HCT116 (cell line): ENCODE data around the gene DCAF10. TPM values are rescaled to one million over a fixed set of nuclear protein-coding genes. Genes with fewer than 3 reads are reported as not detected.

ENCODE experiments used
- ATAC-seq: fragments of 200-7000 bp; cut with Tn5 transposase; 2 replicates; pipeline ENCODE4 v1.9.1; 2020; ENCODE audit warnings: mild to moderate bottlenecking, moderate library complexity
- BruUV-seq: library from RNA; stranded (reverse); fragments of 400-500 nt; replicated peaks from 2 replicates; lab custom pipeline; 2021; lab: Mats Ljungman, UMichigan
- CTCF ChIA-PET: fragments of 300-600 bp; sonication (Branson Sonifier 250); formaldehyde crosslinking; loops from one replicate; lab custom pipeline; 2021; ENCODE audit warnings: antibody characterized with exemption; lab: Charles Lee
- POLR2A ChIA-PET: fragments of 300-600, 350-600 bp; sonication (Branson Sonifier 250); formaldehyde crosslinking; loops from one replicate; lab custom pipeline; 2021; ENCODE audit warnings: antibody characterized with exemption; lab: Charles Lee
- RAD21 ChIA-PET, 2 experiments: fragments of 300-600 bp; sonication (Branson Sonifier 250); formaldehyde crosslinking; loops; one replicate each; lab custom pipeline; 2023; ENCODE audit warnings: low total read pairs in 2 of 2; ENCODE audit not compliant: uncharacterized antibody in 2 of 2, unreplicated experiment in 2 of 2, low non-redundant PET in 1 of 2; lab: Charles Lee
- DNase-seq: peaks from one replicate; pipeline ENCODE4 v3.0.0-alpha.2; 2010; ENCODE audit warnings: low read depth, low spot score
- H2AFZ ChIP-seq: fragments of 200-600 bp; shearing (Covaris generic), sonication (generic); 2 replicates; pipeline ENCODE4 v1.6.1; 2017; ENCODE audit warnings: low read depth, mixed run types, mixed read lengths, antibody characterized with exemption, low read length; ENCODE audit not compliant: poor library complexity, severe bottlenecking
- H3K27ac ChIP-seq: 2 replicates; pipeline ENCODE4 v1.5.1; 2012; ENCODE audit warnings: low read depth, low read length
- H3K27me3 ChIP-seq: fragments of 200-600 bp; sonication (generic); 2 replicates; pipeline ENCODE4 v1.6.1; 2016; ENCODE audit warnings: mixed run types, low read length, mixed read lengths; ENCODE audit not compliant: insufficient read depth
- H3K36me3 ChIP-seq, 2 experiments: fragments of 200-500 bp in 1 of 2; fragments of 200-600 bp in 1 of 2; sonication (Bioruptor generic) in 1 of 2; sonication (generic) in 1 of 2; 2 replicates each; pipeline versions ENCODE4 v1.5.1 to v1.6.1; 2014 to 2016; ENCODE audit warnings: low read length in 2 of 2, inconsistent platforms in 1 of 2, mixed read lengths in 1 of 2, mixed run types in 1 of 2; ENCODE audit not compliant: insufficient read depth in 2 of 2, control insufficient read depth in 1 of 2
- H3K4me1 ChIP-seq, 2 experiments: fragments of 200-600 bp in 1 of 2; sonication (generic) in 1 of 2; 2 replicates each; pipeline versions ENCODE4 v1.5.1 to v1.6.1; 2012 to 2017; ENCODE audit warnings: low read length in 2 of 2, inconsistent platforms in 1 of 2, mild to moderate bottlenecking in 1 of 2, mixed read lengths in 1 of 2, mixed run types in 1 of 2, moderate library complexity in 1 of 2; ENCODE audit not compliant: insufficient read depth in 2 of 2, control insufficient read depth in 1 of 2
- H3K4me2 ChIP-seq: fragments of 200-600 bp; sonication (generic); 2 replicates; pipeline ENCODE4 v1.6.1; 2017; ENCODE audit warnings: mixed run types, low read length, mixed read lengths
- H3K4me3 ChIP-seq, 2 experiments: fragments of 200-600 bp in 1 of 2; sonication (generic) in 1 of 2; replicated peaks in 1 of 2; 2 replicates each; pipeline ENCODE4 v1.5.1; 2011 to 2016; ENCODE audit warnings: low read length in 2 of 2, control low read depth in 1 of 2, low read depth in 1 of 2, mild to moderate bottlenecking in 1 of 2, mixed read lengths in 1 of 2, mixed run types in 1 of 2
- H3K79me2 ChIP-seq: fragments of 200-600 bp; sonication (generic); 2 replicates; pipeline ENCODE4 v1.6.1; 2017; ENCODE audit warnings: mild to moderate bottlenecking, mixed run types, low read length, moderate library complexity, mixed read lengths; ENCODE audit not compliant: insufficient read depth
- H3K9ac ChIP-seq: fragments of 200-600 bp; sonication (generic); 2 replicates; pipeline ENCODE4 v1.6.1; 2016; ENCODE audit warnings: low read length, mixed read lengths
- H3K9me2 ChIP-seq: fragments of 200-600 bp; sonication (generic), shearing (Covaris generic); 2 replicates; pipeline ENCODE4 v1.6.1; 2017; ENCODE audit warnings: mixed run types, mild to moderate bottlenecking, moderate library complexity; ENCODE audit not compliant: insufficient read depth
- H3K9me3 ChIP-seq, 2 experiments: fragments of 200-500 bp in 1 of 2; fragments of 200-600 bp in 1 of 2; sonication (Bioruptor generic) in 1 of 2; sonication (generic) in 1 of 2; 2 replicates each; pipeline ENCODE4 v1.6.1; 2014 to 2017; ENCODE audit warnings: low read length in 2 of 2, mixed read lengths in 2 of 2, inconsistent platforms in 1 of 2, low read depth in 1 of 2, mild to moderate bottlenecking in 1 of 2, mixed run types in 1 of 2, moderate library complexity in 1 of 2; ENCODE audit not compliant: control insufficient read depth in 1 of 2, insufficient read depth in 1 of 2
- H4K20me1 ChIP-seq: fragments of 200-600 bp; sonication (generic), shearing (Covaris generic); 2 replicates; pipeline ENCODE4 v1.6.1; 2017; ENCODE audit warnings: mixed run types, mild to moderate bottlenecking, moderate library complexity; ENCODE audit not compliant: insufficient read depth
- CBX3 ChIP-seq: IDR thresholded peaks from 2 replicates; pipeline ENCODE4 v1.6.1; 2012; ENCODE audit warnings: low read depth
- CEBPB ChIP-seq: IDR thresholded peaks from 2 replicates; pipeline ENCODE4 v1.6.1; 2012; ENCODE audit warnings: low read depth
- EGR1 ChIP-seq: IDR thresholded peaks from 2 replicates; pipeline ENCODE4 v1.6.1; 2012; ENCODE audit warnings: low read depth
- ELF1 ChIP-seq: IDR thresholded peaks from 2 replicates; pipeline ENCODE4 v1.6.1; 2012; ENCODE audit warnings: low read depth, borderline replicate concordance
- EZH2 ChIP-seq: fragments of 200-600 bp; sonication (generic); IDR thresholded peaks from 2 replicates; pipeline ENCODE4 v1.6.1; 2017; ENCODE audit warnings: antibody characterized with exemption, mixed run types
- FOSL1 ChIP-seq: IDR thresholded peaks from 2 replicates; pipeline ENCODE4 v1.6.1; 2012; ENCODE audit warnings: low read depth
- POLR2A ChIP-seq: IDR thresholded peaks from 2 replicates; pipeline ENCODE4 v1.7.0; 2011; ENCODE audit warnings: borderline replicate concordance; ENCODE audit not compliant: insufficient read depth, insufficient read length; ENCODE audit errors: extremely low read depth
- POLR2AphosphoS5 ChIP-seq: IDR thresholded peaks from 2 replicates; pipeline ENCODE4 v1.6.1; 2011; ENCODE audit warnings: mild to moderate bottlenecking, low read depth, low read length, moderate library complexity
- RAD21 ChIP-seq: IDR thresholded peaks from 2 replicates; pipeline ENCODE4 v1.6.1; 2012; ENCODE audit warnings: low read depth, mild to moderate bottlenecking
- SP1 ChIP-seq: IDR thresholded peaks from 2 replicates; pipeline ENCODE4 v1.6.1; 2012; ENCODE audit warnings: low read depth
- SRF ChIP-seq: IDR thresholded peaks from 2 replicates; pipeline ENCODE4 v1.6.1; 2012; ENCODE audit warnings: low read depth
- TCF7L2 ChIP-seq: IDR thresholded peaks from 2 replicates; pipeline ENCODE4 v1.7.0; 2011; ENCODE audit warnings: borderline replicate concordance, inconsistent platforms; ENCODE audit not compliant: insufficient read depth, insufficient read length; ENCODE audit errors: extremely low read depth
- YY1 ChIP-seq: IDR thresholded peaks from 2 replicates; pipeline ENCODE4 v1.6.1; 2011; ENCODE audit warnings: low read length, low read depth, moderate library complexity, mild to moderate bottlenecking; ENCODE audit not compliant: insufficient replicate concordance; ENCODE audit errors: extremely low read depth
- ZFX ChIP-seq: fragments of 450-650 bp; IDR thresholded peaks from 2 replicates; pipeline ENCODE4 v1.6.1; 2017
- ZNF274 ChIP-seq: fragments of 200-500 bp; sonication (Bioruptor generic); IDR thresholded peaks from 2 replicates; pipeline ENCODE4 v1.6.1; 2014; ENCODE audit warnings: mild to moderate bottlenecking, low read depth, low read length, inconsistent platforms
- intact Hi-C: fragments of 100-400 bp; cut with micrococcal nuclease; formaldehyde crosslinking; loops from 2 replicates; pipeline ENCODE4 v1.10.0; 2022
- total RNA-seq: library from RNA; stranded (reverse); gene quantifications from one replicate; pipeline ENCODE4 v1.2.1, GENCODE V29; 2021; ENCODE audit not compliant: unreplicated experiment
- TF ChIP-seq, protein P1 (sequence below): IDR thresholded peaks from 2 replicates; pipeline ENCODE4 v1.6.1; 2012

DCAF10 gene
- total RNA-seq, 1 experiment from 2014 or later = 20.6 TPM

DNA sequence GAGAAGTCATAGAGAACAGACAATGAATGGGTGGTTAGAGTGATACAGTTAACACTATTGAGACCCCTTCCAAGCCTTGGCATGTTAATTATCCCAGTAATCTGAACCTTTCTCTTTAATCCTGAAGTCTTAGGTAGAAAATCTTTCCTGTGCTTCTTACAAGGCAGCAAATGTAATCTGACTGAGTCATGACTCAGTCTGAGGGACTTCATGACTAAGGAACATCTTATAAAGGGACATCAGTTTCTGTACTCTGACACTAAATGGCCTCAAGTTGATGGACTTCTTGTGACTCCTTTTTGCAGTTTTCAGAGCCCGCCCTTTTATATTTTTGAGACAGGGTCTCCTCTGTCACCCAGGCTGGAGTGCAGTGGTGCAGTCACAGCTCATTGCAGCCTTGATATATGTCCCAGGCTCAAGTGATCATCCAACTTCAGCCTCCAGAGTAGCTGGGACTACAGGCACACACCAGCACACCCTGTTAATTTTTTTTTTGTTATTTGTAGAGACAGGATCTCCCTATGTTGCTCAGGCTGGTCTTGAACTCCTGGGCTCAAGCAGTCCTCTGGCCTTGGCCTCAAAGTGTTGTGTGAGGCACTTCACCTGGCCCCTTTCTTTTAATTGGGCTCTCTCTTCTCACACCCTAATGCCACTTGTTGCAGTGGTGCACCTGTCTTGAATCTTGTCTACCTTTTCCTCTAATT, 25.2 kb upstream of the DCAF10 start:
- H3K27me3 ChIP-seq = no peaks in the 10 kb centered on the region
- H3K79me2 ChIP-seq = peaks cover 18% of the 10 kb centered on the region
- BruUV-seq = no TSS peak
- TF ChIP-seq SRF (no peak), EZH2 (no peak), RAD21 (no peak), ELF1 (no peak), EGR1 (no peak), TCF7L2 (no peak), FOSL1 (no peak), CBX3 (no peak), ZNF274 (no peak), POLR2A (no peak), POLR2AphosphoS5 (no peak), ZFX (no peak), CEBPB (no peak), YY1 (no peak), SP1 (no peak)
- TF ChIP-seq, protein P1, sequence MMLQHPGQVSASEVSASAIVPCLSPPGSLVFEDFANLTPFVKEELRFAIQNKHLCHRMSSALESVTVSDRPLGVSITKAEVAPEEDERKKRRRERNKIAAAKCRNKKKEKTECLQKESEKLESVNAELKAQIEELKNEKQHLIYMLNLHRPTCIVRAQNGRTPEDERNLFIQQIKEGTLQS = no peak
- no peaks in the 10 kb centered on the region for H3K9me3 ChIP-seq
- no peak overlapping the region for H3K27ac ChIP-seq
- no peak overlapping the region for H3K4me3 ChIP-seq
- ChIA-PET RAD21 (no interaction called here), POLR2A (no interaction called here), CTCF (no interaction called here)
- H4K20me1 ChIP-seq = peaks cover 5% of the 10 kb centered on the region; the same call in 1 of the 2 replicates
- H3K4me2 ChIP-seq = no peak overlapping the region
- peaks cover 31 to 43% of the 10 kb centered on the region in 2 experiments; a peak in 3 of 4 replicates for H3K36me3 ChIP-seq
- no peak overlapping the region for H3K9ac ChIP-seq
- intact Hi-C loops = no loop called here
- no peaks in the 10 kb centered on the region for H3K4me1 ChIP-seq
- no peaks in the 10 kb centered on the region for H3K9me2 ChIP-seq
- no peak for DNase-seq
- no peak for ATAC-seq
- no peak overlapping the region for H2AFZ ChIP-seq
